ENCODE measurements around the gene CAPNS1.

The CAPNS1 gene

DNA sequence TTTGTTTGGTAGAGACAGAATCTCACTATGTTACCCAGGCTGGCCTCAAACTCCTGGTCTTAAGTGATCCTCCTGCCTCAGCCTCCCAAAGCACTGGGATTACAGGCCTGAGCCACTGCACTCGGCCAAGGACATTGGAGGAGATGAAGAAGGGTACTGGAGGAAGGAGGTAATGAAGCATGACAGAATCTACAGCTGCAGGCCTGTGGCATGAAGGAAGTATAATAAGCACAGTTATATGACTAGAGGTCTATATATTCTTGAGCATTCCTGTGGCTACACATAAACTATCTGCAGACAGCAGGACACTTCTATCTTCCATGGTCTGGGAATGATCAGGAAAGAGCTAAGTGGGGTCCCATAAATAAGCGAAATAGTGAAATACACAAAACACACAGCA lies 56.4 kb downstream of the CAPNS1 start:
- TF ChIP-seq ZNF274 (IDR thresholded peaks at IDR 0.05; ENCODE audit: low read depth, low read length), result no peak
- no peak overlapping the region for H3K4me3 ChIP-seq (ENCODE audit: low read length)

DNA sequence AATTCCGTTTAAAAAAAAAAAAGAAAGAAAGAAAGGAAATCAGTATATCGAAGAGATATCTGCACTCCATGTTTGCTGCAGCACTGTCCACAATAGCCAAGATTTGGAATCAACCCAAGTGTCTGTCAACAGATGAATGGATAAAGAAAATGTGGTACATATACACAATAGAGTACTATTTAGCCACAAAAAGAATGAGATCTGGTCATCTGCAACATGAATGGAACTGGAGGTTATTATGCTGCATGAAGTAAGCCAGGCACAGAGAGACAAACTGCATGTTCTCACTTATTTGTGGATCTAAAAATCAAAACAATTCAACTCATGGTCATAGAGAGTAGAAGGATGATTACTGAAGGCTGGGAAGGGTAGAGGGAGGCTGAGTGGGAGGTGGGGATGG lies 58.3 kb downstream of the CAPNS1 start:
- no peak for TF ChIP-seq ZNF274 (IDR thresholded peaks at IDR 0.05; ENCODE audit: low read depth, low read length)
- H3K4me3 ChIP-seq (ENCODE audit: low read length), result no peak overlapping the region

Measured in GM08714 (cell line).